ENCODE measurements around the gene MYL7.
A peak's percentile ranks its signal among the peaks of the same experiment; 100 is the strongest.
"Not testable (repeated sequence)": the region's sequence is repeated elsewhere in the genome, so short reads cannot be mapped to it uniquely, and the experiment has no call there.

MYL7 gene

DNA sequence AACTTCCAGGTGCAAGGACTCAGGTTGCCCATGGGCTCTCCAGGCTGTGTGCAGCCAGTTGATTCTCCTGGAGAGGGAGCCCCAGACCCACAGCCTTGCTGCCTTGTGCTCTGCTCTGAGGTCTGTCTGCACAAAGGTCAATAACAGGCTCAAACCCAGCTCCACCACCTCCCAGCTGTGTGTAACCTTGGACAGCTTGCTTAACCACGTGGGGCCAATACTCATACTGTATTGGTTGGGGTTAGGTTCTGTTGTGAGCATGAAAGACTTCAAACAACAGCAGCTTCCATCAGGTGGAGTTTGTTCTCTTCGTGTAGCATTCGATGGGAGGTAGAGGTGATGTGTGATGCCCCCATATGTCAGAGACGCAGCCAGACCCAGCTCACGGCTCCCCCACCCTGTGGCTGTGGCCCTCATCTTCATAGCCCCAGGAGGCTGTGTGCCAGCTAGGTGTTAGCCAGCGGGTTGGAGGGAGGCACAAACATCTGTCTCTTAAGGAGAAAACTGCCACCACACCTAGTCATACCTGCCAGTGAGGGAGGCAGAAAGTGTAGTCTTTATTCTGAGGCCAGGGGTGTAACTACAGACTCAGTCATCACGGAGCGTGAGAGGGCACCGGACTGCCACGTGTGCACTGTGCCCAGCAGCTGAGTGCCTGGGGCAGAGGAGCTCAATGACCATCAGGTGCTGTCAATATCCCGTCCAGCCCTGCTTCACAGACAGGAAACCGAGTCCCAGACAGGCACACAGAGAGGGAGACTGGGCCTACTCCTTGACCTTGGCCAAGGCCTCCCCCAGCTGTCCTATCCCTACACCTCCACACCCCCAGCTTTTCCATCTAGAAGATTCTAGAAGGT lies 9.7 kb downstream of the MYL7 start:
- no peak for DNase-seq (ENCODE audit: low read depth in 2 of 2)

DNA sequence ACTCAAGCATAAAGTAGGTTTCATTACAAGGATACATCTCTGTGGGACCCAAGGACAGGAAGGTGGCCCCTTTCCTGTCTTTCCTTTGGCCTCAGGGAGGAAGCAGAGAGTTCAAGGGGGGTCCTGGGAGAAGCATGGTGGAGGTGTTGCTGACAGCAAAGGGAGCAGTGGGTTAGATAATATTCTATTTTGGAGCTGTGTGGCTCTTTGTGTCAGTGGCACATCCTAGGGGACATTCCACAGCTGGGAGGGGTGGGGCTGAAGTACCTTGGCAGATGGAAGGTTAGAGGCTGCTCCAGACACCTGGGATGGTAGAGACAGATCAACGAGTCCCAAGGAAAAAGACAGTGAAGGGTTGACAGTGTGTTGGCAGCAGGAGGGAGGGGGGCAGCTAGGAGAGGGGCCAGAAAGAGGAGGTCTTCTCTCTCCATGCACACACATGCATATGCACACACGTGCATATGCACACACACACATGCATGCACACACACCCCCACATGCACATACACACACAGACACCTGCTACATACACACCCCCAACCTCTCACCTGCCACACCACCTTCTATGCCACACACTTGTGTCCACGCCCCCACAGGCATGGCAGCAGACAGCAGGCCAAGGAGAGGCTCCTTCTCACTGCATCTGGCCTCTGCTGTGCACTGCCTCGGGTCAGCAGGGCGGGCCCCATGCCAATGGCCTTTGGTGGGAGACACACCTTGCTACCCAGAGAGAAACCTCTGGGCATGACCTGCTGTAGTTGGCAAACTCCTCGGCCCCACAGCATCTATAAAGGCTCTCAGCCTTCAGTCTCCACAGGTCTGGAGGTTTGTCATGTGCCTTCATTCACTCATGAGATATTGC lies 12.2 kb downstream of the MYL7 start:
- no peak for DNase-seq (ENCODE audit: low read depth in 2 of 2)

DNA sequence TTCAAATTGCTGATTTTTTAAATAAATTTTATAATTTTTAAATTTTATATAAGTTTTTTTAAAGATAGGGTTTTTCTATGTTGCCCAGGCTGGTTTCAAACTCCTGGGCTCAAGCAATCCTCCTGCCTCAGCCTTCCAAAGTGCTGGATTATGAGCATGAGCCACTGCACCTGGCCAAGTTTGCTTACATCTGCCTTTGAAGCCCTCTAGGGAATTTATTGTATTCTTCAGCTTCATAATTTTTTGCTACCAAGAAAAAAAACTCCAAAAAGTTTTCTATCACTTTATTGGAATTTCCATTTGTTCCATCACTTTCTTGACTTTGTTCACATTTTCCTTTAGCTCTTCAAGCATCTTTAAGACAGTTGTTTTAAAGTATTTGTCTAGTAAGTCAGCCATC lies 14.0 kb downstream of the MYL7 start:
- no peak for DNase-seq (ENCODE audit: low read depth in 2 of 2)

DNA sequence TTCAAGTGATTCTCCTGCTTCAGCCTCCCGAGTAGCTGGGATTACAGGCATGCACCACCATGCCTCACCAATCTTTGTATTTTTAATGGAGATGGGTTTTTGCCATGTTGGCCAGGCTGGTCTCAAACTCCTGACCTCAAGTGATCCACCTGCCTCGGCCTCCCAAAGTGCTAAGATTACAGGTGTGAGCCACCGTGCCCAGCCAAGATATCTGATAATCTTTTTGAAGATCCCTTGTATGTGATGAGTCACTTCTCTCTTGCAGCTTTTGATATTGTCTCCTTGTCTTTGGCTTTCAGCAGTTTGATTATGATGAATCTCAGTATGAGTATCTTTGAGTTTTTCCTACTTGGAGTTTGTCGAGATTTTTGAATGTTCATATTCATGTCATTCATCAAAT lies 14.6 kb downstream of the MYL7 start:
- DNase-seq (ENCODE audit: low read depth in 2 of 2) = not testable (repeated sequence)

DNA sequence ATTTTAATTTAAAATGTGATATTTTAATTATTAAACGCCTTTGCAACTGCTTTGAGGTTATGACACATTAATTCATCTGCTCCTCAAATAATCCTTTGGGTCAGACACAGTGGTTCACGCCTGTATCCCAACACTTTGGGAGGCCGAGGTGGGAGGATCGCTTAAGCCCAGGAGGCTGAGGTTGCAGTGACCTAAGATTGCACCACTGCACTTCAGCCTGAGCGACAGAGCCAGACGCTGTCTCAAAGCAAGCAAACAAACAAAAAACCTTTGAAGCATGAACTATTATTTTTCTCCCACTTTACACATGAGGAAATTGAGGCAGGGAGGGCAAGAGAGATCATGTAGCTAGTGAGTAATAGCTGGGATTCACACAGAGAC lies 16.3 kb downstream of the MYL7 start:
- DNase-seq (ENCODE audit: low read depth in 2 of 2) = no peak

DNA sequence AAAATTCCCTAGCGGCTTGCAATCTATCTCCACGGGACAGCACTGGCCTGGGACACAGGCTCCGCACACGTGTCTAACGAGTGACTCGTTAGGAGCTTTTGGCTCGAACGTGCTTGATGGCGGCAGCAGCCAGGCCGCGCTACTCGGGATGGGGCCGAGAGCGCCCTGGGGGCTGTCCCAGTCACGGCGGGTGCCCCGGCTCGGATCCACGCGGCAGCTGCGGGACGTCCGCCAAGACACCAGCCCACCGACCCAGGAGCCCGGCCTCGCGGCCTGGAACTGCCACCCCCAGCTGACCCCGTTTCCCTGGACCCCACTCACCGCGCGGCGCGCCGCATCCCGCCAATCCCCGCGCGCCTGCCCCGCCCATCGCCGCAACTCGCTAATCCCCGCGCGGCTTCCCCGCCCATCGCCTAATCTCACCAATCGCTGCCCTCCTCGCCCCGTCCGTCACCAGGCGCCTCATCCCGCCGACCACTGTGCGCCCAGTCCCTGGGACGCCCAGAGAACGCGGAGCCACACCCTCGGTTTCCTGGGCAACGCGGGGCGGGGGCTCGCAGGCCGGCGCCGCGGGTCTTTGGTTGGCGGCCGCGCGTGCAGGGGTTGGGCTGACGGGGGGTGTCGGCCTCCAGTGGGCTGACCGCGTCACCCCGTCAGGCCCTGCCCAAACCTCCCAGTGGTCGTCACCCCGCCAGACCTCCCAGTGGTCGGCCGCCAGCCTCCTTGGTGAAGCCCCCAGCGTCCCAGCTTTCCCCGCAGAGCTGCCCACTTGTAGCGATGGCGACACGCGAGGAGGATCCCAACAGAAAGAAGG lies 17.7 kb downstream of the MYL7 start, which contains the start of gene POLD2:
Gene POLD2, minus strand, starts transcription at position 359 of the 814 bp plus-strand sequence. CDS start 1,495 bp downstream, outside the sequence.
- DNase-seq (ENCODE audit: low read depth in 2 of 2) = peak; percentile 90 to 91

DNA sequence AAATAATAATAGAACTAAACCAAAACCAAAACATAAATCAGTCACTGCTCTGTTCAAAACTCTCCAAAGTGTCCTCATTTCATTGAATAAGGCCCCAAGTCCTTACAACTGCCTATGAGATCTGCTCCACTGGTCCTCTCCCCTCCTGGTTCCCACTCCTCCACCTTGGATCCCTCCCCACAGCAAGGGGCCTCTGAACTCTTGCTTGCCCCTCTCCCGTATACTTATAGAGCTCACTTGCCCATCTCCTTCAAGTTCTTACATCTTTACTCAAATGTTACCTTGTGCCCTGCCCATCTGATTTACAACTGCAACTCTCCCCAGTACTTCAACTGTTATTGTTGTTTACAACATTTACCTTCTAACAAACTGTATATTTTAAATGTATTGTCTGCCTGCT lies 18.6 kb downstream of the MYL7 start:
- no peak for DNase-seq (ENCODE audit: low read depth in 2 of 2)

DNA sequence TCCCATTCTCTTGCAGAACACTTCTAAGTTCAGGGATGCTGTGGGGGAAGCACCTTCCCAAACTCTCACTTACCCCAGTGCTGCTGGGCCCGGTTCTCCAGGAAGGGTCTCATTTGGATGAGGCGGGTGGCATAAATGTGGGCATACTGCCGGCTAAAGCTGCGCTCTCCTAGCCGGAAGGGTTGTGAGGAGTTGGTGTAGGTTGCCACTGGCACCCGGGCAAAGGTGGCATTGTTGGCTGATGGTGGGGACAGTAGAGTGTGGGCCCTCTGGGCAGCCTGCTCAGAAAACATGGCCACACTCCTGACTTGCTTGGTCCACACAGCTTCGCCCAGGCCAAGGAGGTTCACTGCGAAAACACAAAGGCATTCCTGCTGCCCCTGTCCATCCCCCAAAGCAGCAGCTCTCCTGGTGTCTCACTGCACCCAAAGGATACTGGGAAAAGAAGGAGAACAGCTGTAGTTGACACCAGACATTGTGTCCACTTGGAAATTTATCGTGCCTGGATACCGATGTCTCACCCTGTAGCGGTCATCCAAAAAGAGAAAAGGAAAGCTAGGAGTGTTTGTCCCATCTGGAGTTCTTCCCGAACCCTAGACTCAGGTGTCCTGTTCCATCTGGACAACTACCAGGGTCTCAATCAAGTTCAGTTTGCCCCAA lies 19.2 kb downstream of the MYL7 start:
- DNase-seq (ENCODE audit: low read depth in 2 of 2) = no peak

DNA sequence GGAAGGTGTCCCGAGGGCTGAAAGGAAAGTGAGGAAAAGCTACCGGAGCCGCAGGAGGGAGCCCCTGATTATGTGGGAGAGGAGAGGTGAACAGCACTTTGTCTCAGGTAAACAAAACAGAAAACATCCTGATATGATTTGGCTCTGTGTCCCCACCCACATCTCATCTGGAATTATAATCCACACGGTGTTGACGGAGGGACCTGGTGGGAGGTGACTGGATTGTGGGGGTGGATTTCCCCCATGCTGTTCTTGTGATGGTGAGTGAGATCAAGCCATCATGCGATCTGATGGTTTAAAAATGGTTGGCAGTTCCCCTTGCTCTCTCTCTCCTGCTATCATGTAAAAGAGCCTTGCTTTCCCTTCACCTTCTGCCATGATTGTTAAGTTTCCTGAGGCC lies 20.7 kb downstream of the MYL7 start:
- no peak for DNase-seq (ENCODE audit: low read depth in 2 of 2)

DNA sequence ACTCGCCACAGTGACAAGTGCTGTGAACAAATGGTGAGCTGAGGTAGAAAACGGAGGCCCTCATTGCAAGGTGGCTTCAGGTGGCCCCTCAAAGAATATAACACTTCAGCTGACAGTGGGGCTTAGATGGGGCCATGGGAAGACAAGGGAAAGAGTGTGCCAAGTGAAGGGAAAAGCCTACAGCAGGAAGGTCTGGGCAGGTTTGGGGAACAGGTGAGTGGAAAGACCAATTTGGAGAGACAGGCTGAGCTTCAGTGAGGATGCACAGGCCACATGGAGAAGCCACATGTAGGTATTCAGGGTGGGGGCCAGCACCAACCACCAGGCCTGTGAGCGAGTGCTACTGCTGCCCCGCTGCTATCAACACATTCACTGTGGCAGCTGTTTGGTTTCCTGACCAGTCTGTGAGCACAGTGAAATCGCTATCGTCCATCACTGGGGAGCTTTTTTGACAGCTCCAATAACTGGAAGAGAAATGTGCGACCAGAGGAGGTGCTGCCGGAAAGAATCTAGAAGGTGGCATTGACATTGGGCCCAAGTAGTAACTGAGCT lies 21.2 kb downstream of the MYL7 start:
- DNase-seq (ENCODE audit: low read depth in 2 of 2) = no peak

DNA sequence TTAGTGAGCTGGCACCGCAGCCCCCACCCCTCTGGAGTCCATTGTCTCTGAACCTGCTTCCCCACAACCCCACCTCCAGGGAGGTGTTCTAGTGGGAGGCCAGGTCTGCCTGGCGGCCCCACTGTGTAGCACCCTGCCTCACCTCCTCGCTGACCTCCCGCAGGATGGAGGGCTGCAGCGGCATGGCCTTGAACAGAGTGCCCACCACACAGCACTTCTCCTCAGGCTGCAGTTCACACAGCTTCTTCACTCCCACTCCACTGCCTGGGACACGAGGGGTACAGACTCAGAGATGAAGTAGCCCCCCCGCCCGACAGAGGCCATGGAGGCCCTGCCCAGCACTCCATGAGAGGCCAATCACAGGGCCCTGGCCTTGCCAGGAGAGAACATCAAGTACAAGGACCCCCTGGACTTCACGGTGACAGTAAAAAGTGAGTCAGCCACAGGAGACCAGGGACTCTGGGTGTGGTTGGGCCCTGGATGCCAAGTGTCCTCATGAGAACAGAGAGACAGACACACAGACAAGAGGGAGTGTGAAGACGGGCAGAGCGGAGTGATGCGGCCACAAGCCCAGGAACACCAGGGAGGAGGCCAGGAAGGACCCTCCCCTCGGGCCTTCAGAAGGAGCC lies 23.2 kb downstream of the MYL7 start:
- DNase-seq (ENCODE audit: low read depth in 2 of 2) = no peak

DNA sequence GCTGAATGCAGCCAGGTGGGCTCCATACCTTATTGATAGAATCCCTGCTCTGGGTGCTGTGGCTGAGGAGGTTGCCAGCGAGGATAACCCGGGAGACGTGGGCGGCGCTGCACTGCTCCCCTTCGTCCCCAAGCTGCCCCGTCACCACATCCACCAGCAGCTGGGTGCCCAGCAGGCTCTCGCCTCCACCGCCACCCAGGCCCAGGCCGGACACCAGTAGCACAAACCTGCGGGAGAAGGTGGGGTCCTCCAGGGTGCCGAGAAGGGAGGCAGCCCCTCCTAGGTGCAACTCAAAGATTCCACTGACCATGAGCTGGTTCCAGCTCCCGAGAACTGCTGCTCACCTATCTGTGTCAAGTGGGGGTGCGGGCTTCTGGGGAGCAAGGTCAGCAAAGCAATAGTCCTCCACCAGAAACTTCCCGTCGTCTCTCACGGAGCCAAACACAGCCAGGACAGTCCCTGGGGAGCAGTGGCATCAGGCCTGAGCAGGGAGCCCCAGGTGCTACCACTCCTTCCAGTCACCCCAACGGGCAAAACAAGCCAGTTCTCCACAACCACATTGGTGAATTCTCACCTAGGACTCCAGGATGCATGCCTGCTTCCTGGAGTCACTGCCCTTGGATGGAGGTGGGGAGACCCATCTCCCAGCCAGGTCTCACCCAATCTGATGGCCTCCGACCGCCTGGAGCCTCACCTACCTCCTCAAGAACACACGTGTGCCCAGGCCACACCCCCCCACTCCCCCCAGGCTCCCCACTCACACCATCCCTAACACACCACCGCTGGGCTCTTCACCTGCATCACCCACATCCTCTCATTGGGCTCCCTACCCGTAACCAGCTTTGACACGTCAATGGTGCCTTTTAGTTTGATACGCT lies 24.1 kb downstream of the MYL7 start:
- no peak for DNase-seq (ENCODE audit: low read depth in 2 of 2)

DNA sequence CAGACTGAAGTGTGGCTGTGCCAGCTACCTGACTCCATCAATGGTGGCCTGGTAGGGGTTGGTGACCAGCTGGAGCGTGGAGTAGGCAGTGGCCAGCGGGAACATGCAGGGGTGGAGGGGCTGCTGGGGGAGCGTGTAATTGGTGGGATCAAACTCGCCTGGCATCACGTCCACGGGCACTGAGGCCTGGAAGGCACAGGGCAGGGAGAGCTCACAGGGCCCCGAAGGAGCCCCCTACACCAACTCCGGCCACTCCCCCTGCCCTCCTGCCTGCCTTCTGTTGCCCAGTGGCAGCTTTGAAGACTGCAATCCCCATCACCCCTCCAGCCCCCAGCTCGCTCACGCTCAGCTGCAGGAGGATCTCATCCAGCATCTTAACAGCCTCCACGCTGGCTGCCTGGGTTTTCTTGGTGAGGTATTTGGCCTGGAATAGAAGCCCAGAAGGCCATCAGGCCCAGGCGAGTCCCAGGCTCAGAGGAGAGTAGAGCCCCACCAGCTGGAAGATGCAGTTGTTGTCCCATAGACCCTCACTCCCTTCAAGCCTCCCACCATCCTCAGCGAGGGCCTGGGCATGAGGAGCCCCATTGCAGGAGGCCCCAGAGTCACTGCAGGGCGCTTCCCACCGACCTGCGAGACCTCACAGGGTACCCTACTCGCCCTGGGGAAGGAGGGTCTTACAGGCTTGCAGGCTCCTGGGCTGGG lies 24.9 kb downstream of the MYL7 start:
- no peak for DNase-seq (ENCODE audit: low read depth in 2 of 2)

DNA sequence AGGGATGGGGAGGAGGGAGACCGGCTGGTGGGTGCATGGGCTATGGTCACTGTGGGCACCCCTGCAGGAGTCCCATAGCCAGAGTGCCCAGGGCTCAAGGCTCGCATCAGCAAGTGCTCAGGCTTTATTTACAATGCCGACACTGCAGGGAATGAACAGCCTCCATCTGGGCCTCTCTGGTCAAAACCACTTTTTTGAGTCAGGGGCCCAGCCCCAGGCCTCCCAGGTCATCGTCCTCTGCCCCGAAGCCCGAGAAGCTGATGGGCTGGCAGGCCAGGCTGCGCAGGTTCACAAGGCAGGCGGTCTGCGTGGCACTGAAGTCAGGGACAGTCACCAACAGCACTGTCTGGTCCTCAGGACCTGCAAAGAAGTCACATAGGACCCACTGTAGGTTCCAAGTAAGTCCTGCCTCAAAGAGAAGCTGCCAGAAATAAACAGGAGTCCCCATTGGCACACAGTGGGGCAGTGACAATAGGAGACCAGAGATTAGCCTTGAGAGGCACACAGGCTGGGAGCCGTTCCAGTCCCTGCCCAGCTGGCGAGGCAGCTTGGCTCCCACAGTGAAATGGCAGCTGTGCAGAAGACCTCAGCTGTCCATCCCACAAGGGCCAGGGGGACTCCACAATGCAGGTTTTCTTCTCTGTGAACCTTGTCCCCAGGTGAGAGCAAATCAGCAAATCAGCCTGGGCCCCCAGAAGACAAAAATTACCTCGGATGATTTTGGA lies 26.4 kb downstream of the MYL7 start:
- DNase-seq (ENCODE audit: low read depth in 2 of 2) = no peak

DNA sequence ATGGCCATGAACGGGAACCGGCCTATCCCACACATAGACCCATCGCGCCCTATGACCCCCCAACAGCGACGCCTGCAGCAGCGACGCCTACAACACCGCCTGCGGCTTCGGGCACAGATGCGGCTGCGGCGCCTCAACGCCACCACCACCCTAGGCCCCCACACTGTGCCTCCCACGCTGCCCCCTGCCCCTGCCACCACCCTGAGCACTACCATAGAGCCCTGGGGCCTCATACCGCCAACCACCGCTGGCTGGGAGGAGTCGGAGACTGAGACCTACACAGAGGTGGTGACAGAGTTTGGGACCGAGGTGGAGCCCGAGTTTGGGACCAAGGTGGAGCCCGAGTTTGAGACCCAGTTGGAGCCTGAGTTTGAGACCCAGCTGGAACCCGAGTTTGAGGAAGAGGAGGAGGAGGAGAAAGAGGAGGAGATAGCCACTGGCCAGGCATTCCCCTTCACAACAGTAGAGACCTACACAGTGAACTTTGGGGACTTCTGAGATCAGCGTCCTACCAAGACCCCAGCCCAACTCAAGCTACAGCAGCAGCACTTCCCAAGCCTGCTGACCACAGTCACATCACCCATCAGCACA lies 27.3 kb downstream of the MYL7 start:
- DNase-seq (ENCODE audit: low read depth in 2 of 2) = no peak

DNA sequence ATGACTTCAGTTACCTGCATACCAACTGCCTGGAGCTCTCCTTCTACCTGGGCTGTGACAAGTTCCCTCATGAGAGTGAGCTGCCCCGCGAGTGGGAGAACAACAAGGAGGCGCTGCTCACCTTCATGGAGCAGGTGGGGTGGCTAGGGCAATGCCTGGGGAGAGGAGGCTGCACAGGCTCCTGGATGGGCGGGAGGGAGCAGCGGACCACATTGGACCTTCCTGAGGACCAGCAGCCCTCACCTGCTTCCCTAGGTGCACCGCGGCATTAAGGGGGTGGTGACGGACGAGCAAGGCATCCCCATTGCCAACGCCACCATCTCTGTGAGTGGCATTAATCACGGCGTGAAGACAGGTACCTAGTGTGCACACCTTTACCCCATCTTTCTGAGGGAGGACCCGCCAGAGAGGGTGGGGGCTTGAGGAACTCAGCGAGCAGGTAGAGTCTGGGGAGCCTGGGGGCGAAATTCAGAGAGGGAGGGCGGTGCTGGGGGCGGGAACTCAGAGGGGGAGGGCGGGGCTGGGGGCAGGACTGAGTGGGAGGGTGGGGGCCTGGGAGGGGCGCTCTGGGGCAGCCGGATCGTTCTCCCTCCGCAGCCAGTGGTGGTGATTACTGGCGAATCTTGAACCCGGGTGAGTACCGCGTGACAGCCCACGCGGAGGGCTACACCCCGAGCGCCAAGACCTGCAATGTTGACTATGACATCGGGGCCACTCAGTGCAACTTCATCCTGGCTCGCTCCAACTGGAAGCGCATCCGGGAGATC lies 28.0 kb downstream of the MYL7 start:
- no peak for DNase-seq (ENCODE audit: low read depth in 2 of 2)

Measured in fibroblast of skin of left quadriceps (primary cell).